ENCODE results near the gene CAST.
"Not testable (repeated sequence)": the region's sequence is repeated elsewhere in the genome, so short reads cannot be mapped to it uniquely, and the experiment has no call there.

CAST gene

GRCh38 chr5:96795626-96796025, 133.4 kb downstream of the CAST start:
- H3K9ac ChIP-seq (ENCODE audit: low read depth, low read length) = no peak overlapping the region
- no peaks in the 10 kb centered on the region for H3K27me3 ChIP-seq (ENCODE audit: control insufficient read depth, insufficient read depth, low read length)
- H3K4me1 ChIP-seq (ENCODE audit: control insufficient read depth, insufficient read depth, low read length) = peaks cover 7% of the 10 kb centered on the region
- no peaks in the 10 kb centered on the region for H3K9me3 ChIP-seq (ENCODE audit: control insufficient read depth, insufficient read depth, low read length)
- no peaks in the 10 kb centered on the region for H3K36me3 ChIP-seq (ENCODE audit: control insufficient read depth, insufficient read depth, low read length)
- no peak overlapping the region for H3K4me3 ChIP-seq (ENCODE audit: low read depth, low read length)

- Histone ChIP-seq H3K4me3 (ENCODE audit: low read depth, low read length) (no peak overlapping the region), H3K36me3 (ENCODE audit: control insufficient read depth, insufficient read depth, low read length) (no peaks in the 10 kb centered on the region), H3K9me3 (ENCODE audit: control insufficient read depth, insufficient read depth, low read length) (no peaks in the 10 kb centered on the region), H3K4me1 (ENCODE audit: control insufficient read depth, insufficient read depth, low read length) (peaks cover 5% of the 10 kb centered on the region), H3K27me3 (ENCODE audit: control insufficient read depth, insufficient read depth, low read length) (no peaks in the 10 kb centered on the region), H3K9ac (ENCODE audit: low read depth, low read length) (no peak overlapping the region)
Observed at GRCh38 chr5:96796434-96796833, 134.3 kb downstream of the CAST start.

- H3K27me3 ChIP-seq (ENCODE audit: control insufficient read depth, insufficient read depth, low read length); H3K4me3 ChIP-seq (ENCODE audit: low read depth, low read length); H3K9me3 ChIP-seq (ENCODE audit: control insufficient read depth, insufficient read depth, low read length); H3K9ac ChIP-seq (ENCODE audit: low read depth, low read length); H3K36me3 ChIP-seq (ENCODE audit: control insufficient read depth, insufficient read depth, low read length); H3K4me1 ChIP-seq (ENCODE audit: control insufficient read depth, insufficient read depth, low read length): not testable (repeated sequence)
Observed at GRCh38 chr5:96801718-96802117, 139.5 kb downstream of the CAST start.

GRCh38 chr5:96807075-96807654, 145.0 kb downstream of the CAST start:
- H3K4me1 ChIP-seq (ENCODE audit: control insufficient read depth, insufficient read depth, low read length) = no peaks in the 10 kb centered on the region
- H3K36me3 ChIP-seq (ENCODE audit: control insufficient read depth, insufficient read depth, low read length) = no peaks in the 10 kb centered on the region
- peaks cover 8% of the 10 kb centered on the region for H3K27me3 ChIP-seq (ENCODE audit: control insufficient read depth, insufficient read depth, low read length)
- H3K4me3 ChIP-seq (ENCODE audit: low read depth, low read length) = peak overlapping the region; percentile 63
- H3K9me3 ChIP-seq (ENCODE audit: control insufficient read depth, insufficient read depth, low read length) = no peaks in the 10 kb centered on the region
- peak overlapping the region; percentile 61 for H3K9ac ChIP-seq (ENCODE audit: low read depth, low read length)

- Histone ChIP-seq H3K36me3 (ENCODE audit: control insufficient read depth, insufficient read depth, low read length) (no peaks in the 10 kb centered on the region), H3K4me3 (ENCODE audit: low read depth, low read length) (peak overlapping the region; percentile 61), H3K4me1 (ENCODE audit: control insufficient read depth, insufficient read depth, low read length) (no peaks in the 10 kb centered on the region), H3K9me3 (ENCODE audit: control insufficient read depth, insufficient read depth, low read length) (no peaks in the 10 kb centered on the region), H3K27me3 (ENCODE audit: control insufficient read depth, insufficient read depth, low read length) (peaks cover 8% of the 10 kb centered on the region), H3K9ac (ENCODE audit: low read depth, low read length) (no peak overlapping the region)
Observed at GRCh38 chr5:96808541-96808828, 146.3 kb downstream of the CAST start.

- H3K9ac ChIP-seq (ENCODE audit: low read depth, low read length) = no peak overlapping the region
- no peaks in the 10 kb centered on the region for H3K9me3 ChIP-seq (ENCODE audit: control insufficient read depth, insufficient read depth, low read length)
- H3K36me3 ChIP-seq (ENCODE audit: control insufficient read depth, insufficient read depth, low read length) = no peaks in the 10 kb centered on the region
- no peaks in the 10 kb centered on the region for H3K4me1 ChIP-seq (ENCODE audit: control insufficient read depth, insufficient read depth, low read length)
- H3K4me3 ChIP-seq (ENCODE audit: low read depth, low read length) = peak overlapping the region; percentile 61
- peaks cover 8% of the 10 kb centered on the region for H3K27me3 ChIP-seq (ENCODE audit: control insufficient read depth, insufficient read depth, low read length)
Observed at GRCh38 chr5:96808868-96809558, 146.8 kb downstream of the CAST start.

GRCh38 chr5:96809921-96810320, 147.7 kb downstream of the CAST start:
- Histone ChIP-seq H3K27me3 (ENCODE audit: control insufficient read depth, insufficient read depth, low read length) (peaks cover 8% of the 10 kb centered on the region), H3K36me3 (ENCODE audit: control insufficient read depth, insufficient read depth, low read length) (no peaks in the 10 kb centered on the region), H3K9ac (ENCODE audit: low read depth, low read length) (no peak overlapping the region), H3K4me3 (ENCODE audit: low read depth, low read length) (no peak overlapping the region), H3K4me1 (ENCODE audit: control insufficient read depth, insufficient read depth, low read length) (no peaks in the 10 kb centered on the region), H3K9me3 (ENCODE audit: control insufficient read depth, insufficient read depth, low read length) (no peaks in the 10 kb centered on the region)

- Histone ChIP-seq H3K36me3 (ENCODE audit: control insufficient read depth, insufficient read depth, low read length) (no peaks in the 10 kb centered on the region), H3K4me1 (ENCODE audit: control insufficient read depth, insufficient read depth, low read length) (peaks cover 5% of the 10 kb centered on the region), H3K4me3 (ENCODE audit: low read depth, low read length) (no peak overlapping the region), H3K27me3 (ENCODE audit: control insufficient read depth, insufficient read depth, low read length) (no peaks in the 10 kb centered on the region), H3K9me3 (ENCODE audit: control insufficient read depth, insufficient read depth, low read length) (no peaks in the 10 kb centered on the region), H3K9ac (ENCODE audit: low read depth, low read length) (no peak overlapping the region)
Observed at GRCh38 chr5:96812851-96813250, 150.7 kb downstream of the CAST start.

GRCh38 chr5:96814041-96814440, 151.9 kb downstream of the CAST start:
- H3K36me3 ChIP-seq (ENCODE audit: control insufficient read depth, insufficient read depth, low read length) = no peaks in the 10 kb centered on the region
- H3K4me1 ChIP-seq (ENCODE audit: control insufficient read depth, insufficient read depth, low read length) = peaks cover 5% of the 10 kb centered on the region
- no peaks in the 10 kb centered on the region for H3K9me3 ChIP-seq (ENCODE audit: control insufficient read depth, insufficient read depth, low read length)
- H3K27me3 ChIP-seq (ENCODE audit: control insufficient read depth, insufficient read depth, low read length) = no peaks in the 10 kb centered on the region
- no peak overlapping the region for H3K9ac ChIP-seq (ENCODE audit: low read depth, low read length)
- H3K4me3 ChIP-seq (ENCODE audit: low read depth, low read length) = no peak overlapping the region

GRCh38 chr5:96816411-96816939, 154.3 kb downstream of the CAST start:
- H3K4me3 ChIP-seq (ENCODE audit: low read depth, low read length) = no peak overlapping the region
- no peaks in the 10 kb centered on the region for H3K9me3 ChIP-seq (ENCODE audit: control insufficient read depth, insufficient read depth, low read length)
- peaks cover 5% of the 10 kb centered on the region for H3K4me1 ChIP-seq (ENCODE audit: control insufficient read depth, insufficient read depth, low read length)
- H3K36me3 ChIP-seq (ENCODE audit: control insufficient read depth, insufficient read depth, low read length) = no peaks in the 10 kb centered on the region
- no peak overlapping the region for H3K9ac ChIP-seq (ENCODE audit: low read depth, low read length)
- H3K27me3 ChIP-seq (ENCODE audit: control insufficient read depth, insufficient read depth, low read length) = no peaks in the 10 kb centered on the region

- H3K4me1 ChIP-seq (ENCODE audit: control insufficient read depth, insufficient read depth, low read length) = peaks cover 5% of the 10 kb centered on the region
- no peak overlapping the region for H3K9ac ChIP-seq (ENCODE audit: low read depth, low read length)
- no peaks in the 10 kb centered on the region for H3K9me3 ChIP-seq (ENCODE audit: control insufficient read depth, insufficient read depth, low read length)
- H3K36me3 ChIP-seq (ENCODE audit: control insufficient read depth, insufficient read depth, low read length) = no peaks in the 10 kb centered on the region
- H3K4me3 ChIP-seq (ENCODE audit: low read depth, low read length) = no peak overlapping the region
- H3K27me3 ChIP-seq (ENCODE audit: control insufficient read depth, insufficient read depth, low read length) = no peaks in the 10 kb centered on the region
Observed at GRCh38 chr5:96816991-96817390, 154.8 kb downstream of the CAST start.

- no peaks in the 10 kb centered on the region for H3K27me3 ChIP-seq (ENCODE audit: control insufficient read depth, insufficient read depth, low read length)
- H3K4me1 ChIP-seq (ENCODE audit: control insufficient read depth, insufficient read depth, low read length) = peaks cover 5% of the 10 kb centered on the region
- no peaks in the 10 kb centered on the region for H3K36me3 ChIP-seq (ENCODE audit: control insufficient read depth, insufficient read depth, low read length)
- H3K4me3 ChIP-seq (ENCODE audit: low read depth, low read length) = no peak overlapping the region
- H3K9ac ChIP-seq (ENCODE audit: low read depth, low read length) = no peak overlapping the region
- H3K9me3 ChIP-seq (ENCODE audit: control insufficient read depth, insufficient read depth, low read length) = no peaks in the 10 kb centered on the region
Observed at GRCh38 chr5:96817506-96817905, 155.3 kb downstream of the CAST start.

All from iPS-15b (cell line).